Endodermal cell (in vitro differentiated cells): Measurements from ENCODE around the gene PDIA4. TPM values are rescaled to one million over a fixed set of nuclear protein-coding genes. Genes with fewer than 3 reads are reported as not detected.
"Not testable (repeated sequence)": the region's sequence is repeated elsewhere in the genome, so short reads cannot be mapped to it uniquely, and the experiment has no call there.

Source experiments
- DNase-seq: peaks from one replicate; pipeline ENCODE4 v3.0.0-alpha.2; 2017
- H3K27ac ChIP-seq: 2 replicates; pipeline ENCODE4 v1.5.1; 2013; ENCODE audit warnings: mild to moderate bottlenecking, low read depth, low read length, moderate library complexity
- H3K27me3 ChIP-seq: 2 replicates; pipeline ENCODE4 v1.6.1; 2013; ENCODE audit warnings: mild to moderate bottlenecking, low read length, moderate library complexity; ENCODE audit not compliant: insufficient read depth, control insufficient read depth, poor library complexity, severe bottlenecking
- H3K36me3 ChIP-seq: 2 replicates; pipeline ENCODE4 v1.7.0; 2013; ENCODE audit warnings: mild to moderate bottlenecking, low read length, moderate library complexity; ENCODE audit not compliant: control insufficient read depth, insufficient read depth
- H3K4me1 ChIP-seq: one replicate; pipeline ENCODE4 v1.7.0; 2013; ENCODE audit warnings: low read length; ENCODE audit not compliant: control insufficient read depth, insufficient read depth
- H3K4me3 ChIP-seq: 2 replicates; pipeline ENCODE4 v1.5.1; 2013; ENCODE audit warnings: mild to moderate bottlenecking, low read length, moderate library complexity
- H3K9ac ChIP-seq: 2 replicates; pipeline ENCODE4 v1.6.1; 2013; ENCODE audit warnings: mild to moderate bottlenecking, low read length, moderate library complexity; ENCODE audit not compliant: poor library complexity, severe bottlenecking; ENCODE audit errors: extremely low read depth
- H3K9me3 ChIP-seq: 2 replicates; pipeline ENCODE4 v1.6.1; 2013; ENCODE audit warnings: mild to moderate bottlenecking, low read length, moderate library complexity; ENCODE audit not compliant: control insufficient read depth
- H3K27ac Mint-ChIP-seq: 2 replicates; pipeline ENCODE4 v1.8.0; 2020; ENCODE audit warnings: mixed read lengths
- H3K27me3 Mint-ChIP-seq: 2 replicates; pipeline ENCODE4 v1.8.0; 2021; ENCODE audit warnings: mild to moderate bottlenecking, mixed read lengths; ENCODE audit not compliant: insufficient read depth
- H3K36me3 Mint-ChIP-seq: 2 replicates; pipeline ENCODE4 v1.8.0; 2020; ENCODE audit warnings: low read depth, mixed read lengths
- H3K4me1 Mint-ChIP-seq: 2 replicates; pipeline ENCODE4 v1.8.0; 2020; ENCODE audit warnings: mixed read lengths
- H3K4me3 Mint-ChIP-seq: 2 replicates; pipeline ENCODE4 v1.8.0; 2020; ENCODE audit warnings: mild to moderate bottlenecking, moderate library complexity, mixed read lengths
- H3K9me3 Mint-ChIP-seq: 2 replicates; pipeline ENCODE4 v1.8.0; 2020; ENCODE audit warnings: mild to moderate bottlenecking, mixed read lengths
- CTCF ChIP-seq: fragments of 200-600 bp; sonication (generic); conservative IDR thresholded peaks from 2 replicates; pipeline ENCODE4 v1.5.0; 2021; ENCODE audit warnings: antibody characterized with exemption, mild to moderate bottlenecking
- WGBS, 2 experiments: methylation state at CpG; one replicate each; pipeline versions ENCODE4 v1.1.5 to v1.1.7; 2013; ENCODE audit warnings: missing lambda C conversion rate in 2 of 2, mixed read lengths in 1 of 2; ENCODE audit not compliant: insufficient coverage in 1 of 2, insufficient read length in 1 of 2; 5-methylcytosine and 5-hydroxymethylcytosine counted together
- total RNA-seq, 2 donors: library from RNA; stranded (reverse); fragmentation: NEBNext Ultra II Directional in 1 of 2; extraction: Animal tissue kit (Norgen Biotek cat#: 25700) in 1 of 2; gene quantifications; 2 replicates in 1 of 2; 3 replicates in 1 of 2; pipeline ENCODE4 v1.2.1, GENCODE V29; 2021

Gene PDIA4
- total RNA-seq, 2 donors from 2014 or later: 369 to 402 TPM

GRCh38 chr7:149036676-149037075, 8.4 kb upstream of the PDIA4 start:
- Histone ChIP-seq H3K27ac (no peak overlapping the region), H3K4me3 (no peak overlapping the region), H3K27me3 (no peaks in the 10 kb centered on the region), H3K9me3 (no peaks in the 10 kb centered on the region), H3K4me1 (no peaks in the 10 kb centered on the region), H3K9ac (no peak overlapping the region), H3K36me3 (no peaks in the 10 kb centered on the region)
- no peak for TF ChIP-seq CTCF
- peaks cover 15% of the 10 kb centered on the region for H3K27me3 Mint-ChIP-seq
- WGBS, 2 experiments: 94 to 100% methylated on average over 1 of the region's 1 CpG
- H3K36me3 Mint-ChIP-seq: peaks cover 2% of the 10 kb centered on the region
- no peak overlapping the region for H3K27ac Mint-ChIP-seq
- no peaks in the 10 kb centered on the region for H3K4me1 Mint-ChIP-seq
- peaks cover 33% of the 10 kb centered on the region for H3K9me3 Mint-ChIP-seq
- no peak overlapping the region for H3K4me3 Mint-ChIP-seq
- DNase-seq: no peak

GRCh38 chr7:149031353-149031910, 3.1 kb upstream of the PDIA4 start:
- Histone ChIP-seq H3K9ac (no peak overlapping the region), H3K27ac (no peak overlapping the region), H3K4me3 (no peak overlapping the region), H3K36me3 (no peaks in the 10 kb centered on the region), H3K27me3 (no peaks in the 10 kb centered on the region), H3K4me1 (no peaks in the 10 kb centered on the region), H3K9me3 (no peaks in the 10 kb centered on the region)
- 87% methylated on average over 3 of the region's 3 CpGs; no CpG with 5 or more reads in 1 of the 2 experiments for WGBS, 2 experiments
- peaks cover 21% of the 10 kb centered on the region for H3K27me3 Mint-ChIP-seq
- H3K27ac Mint-ChIP-seq: no peak overlapping the region
- H3K4me1 Mint-ChIP-seq: peaks cover 10% of the 10 kb centered on the region
- no peak for DNase-seq
- peaks cover 10% of the 10 kb centered on the region for H3K9me3 Mint-ChIP-seq
- no peak overlapping the region for H3K4me3 Mint-ChIP-seq
- no peak for TF ChIP-seq CTCF
- no peaks in the 10 kb centered on the region for H3K36me3 Mint-ChIP-seq

- not testable (repeated sequence) for H3K9me3 ChIP-seq, H3K27ac Mint-ChIP-seq, H3K9me3 Mint-ChIP-seq, DNase-seq, H3K4me1 Mint-ChIP-seq, H3K9ac ChIP-seq, H3K36me3 ChIP-seq, H3K36me3 Mint-ChIP-seq, H3K4me3 ChIP-seq, H3K4me1 ChIP-seq, H3K27me3 ChIP-seq, H3K4me3 Mint-ChIP-seq, H3K27ac ChIP-seq
- 95 to 96% methylated on average over 8 to 9 of the region's 9 CpGs for WGBS, 2 experiments
- peaks cover 16% of the 10 kb centered on the region for H3K27me3 Mint-ChIP-seq
These were observed 2.1 kb upstream of the PDIA4 start for GRCh38 chr7:149030439-149030838.
